Ramos (cell line): Measurements from ENCODE around the gene MT1M.
"Not testable (repeated sequence)": the region's sequence is repeated elsewhere in the genome, so short reads cannot be mapped to it uniquely, and the experiment has no call there.

Experiments
- in situ Hi-C: fragments of 300-500 bp; cut with MboI; formaldehyde crosslinking; loops from one replicate; pipeline ENCODE4 v1.14.3; 2022; ENCODE audit warnings: low sequenced_read_pairs; ENCODE audit not compliant: unreplicated experiment

The MT1M gene

DNA sequence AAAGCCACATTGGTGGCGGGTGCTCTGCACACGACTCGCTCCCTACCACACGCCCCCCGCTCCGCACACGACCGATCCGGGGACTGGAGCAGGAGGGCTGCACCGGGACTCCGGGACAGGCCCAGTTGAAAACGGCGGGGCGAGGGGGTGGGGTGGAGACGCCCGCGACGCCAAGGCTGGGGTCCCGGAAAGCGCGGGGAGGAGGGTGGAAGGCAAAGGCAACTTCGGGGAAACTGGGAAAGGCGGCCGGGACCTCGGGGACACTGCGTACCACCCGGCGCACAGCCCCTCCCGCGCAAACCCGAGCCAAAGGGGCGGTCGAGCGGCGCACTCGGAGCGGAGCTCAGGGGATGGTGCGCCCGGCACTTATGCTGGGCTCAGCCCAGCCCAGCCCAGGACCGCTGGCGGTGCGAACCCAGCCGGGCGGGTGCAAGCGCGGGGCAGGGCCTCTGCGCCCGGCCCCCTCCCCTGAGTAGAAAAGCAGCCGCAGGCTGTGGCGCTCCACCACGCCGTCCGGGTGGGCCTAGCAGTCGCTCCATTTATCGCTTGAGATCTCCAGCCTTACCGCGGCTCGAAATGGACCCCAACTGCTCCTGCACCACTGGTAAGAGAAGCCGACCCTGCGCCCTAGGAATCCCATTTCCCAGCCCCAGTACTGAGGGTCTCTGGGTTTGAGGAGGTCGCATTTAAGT is at the start of gene MT1M:
TSS of gene MT1M (plus strand) at position 504 of the 692 bp plus-strand sequence. CDS start at position 577, 73 bp downstream.
- in situ Hi-C loops = no loop called here

GRCh38 chr16:56582911-56583310 is 49.5 kb upstream of the MT1M start:
- in situ Hi-C loops = not testable (repeated sequence)

DNA sequence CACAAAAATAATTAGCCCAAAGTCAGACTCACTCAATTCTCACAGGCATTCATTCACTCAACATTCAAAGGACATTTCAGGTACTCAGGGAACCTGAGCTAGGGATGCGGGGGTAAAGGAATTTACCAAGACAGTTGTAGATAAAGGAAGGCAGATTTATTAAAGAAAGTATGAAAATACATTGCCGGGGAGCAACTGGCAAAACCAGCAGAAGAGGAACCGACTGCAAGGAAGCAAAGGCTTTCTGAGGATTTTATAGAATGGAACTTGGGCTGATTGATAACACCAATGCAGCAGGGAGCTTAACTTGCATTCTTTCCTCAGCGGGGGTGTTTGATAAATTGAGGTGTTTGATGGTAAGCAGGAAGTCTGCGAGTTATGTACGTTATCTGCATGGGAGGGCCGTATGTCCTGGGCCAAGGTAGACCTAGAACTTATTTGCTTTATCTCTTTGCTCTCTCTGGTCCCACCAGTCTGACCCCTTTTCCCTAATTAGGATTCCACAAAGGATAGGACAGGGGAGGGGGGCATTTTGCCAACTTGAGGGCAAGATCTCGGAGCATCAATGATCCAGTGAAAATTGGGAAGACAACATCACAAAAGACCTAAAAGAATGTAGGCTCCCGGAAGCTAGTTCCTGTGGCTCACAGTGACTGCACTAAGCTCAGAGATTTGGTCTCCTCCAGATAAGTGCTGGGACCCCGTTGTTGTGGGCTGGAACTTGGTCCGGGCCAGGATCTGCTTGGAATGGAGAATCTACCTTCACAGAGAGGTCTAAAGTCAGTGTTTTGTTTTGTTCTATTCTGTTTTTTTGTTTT is 48.9 kb upstream of the MT1M start:
- in situ Hi-C loops = no loop called here

- in situ Hi-C loops = no loop called here
Observed at GRCh38 chr16:56584276-56584675, 48.2 kb upstream of the MT1M start.

DNA sequence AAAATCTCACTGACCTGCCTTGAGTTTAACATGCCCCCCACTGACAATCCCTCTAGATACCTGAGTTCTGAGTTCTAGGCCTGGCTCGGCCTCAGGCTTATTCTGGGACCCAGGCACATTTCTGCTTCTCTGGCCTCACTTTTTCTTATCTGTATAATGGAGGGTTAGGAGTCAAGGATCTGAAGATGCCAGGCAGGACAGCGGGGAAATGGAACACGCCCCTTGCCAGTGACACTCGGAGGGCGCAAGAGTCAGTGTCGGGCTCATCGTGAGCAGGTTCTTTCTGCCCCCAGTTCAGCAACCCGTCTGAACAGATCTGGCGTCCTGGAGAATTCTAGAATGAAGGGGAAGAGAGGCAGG is 43.7 kb upstream of the MT1M start:
- in situ Hi-C loops = no loop called here

DNA sequence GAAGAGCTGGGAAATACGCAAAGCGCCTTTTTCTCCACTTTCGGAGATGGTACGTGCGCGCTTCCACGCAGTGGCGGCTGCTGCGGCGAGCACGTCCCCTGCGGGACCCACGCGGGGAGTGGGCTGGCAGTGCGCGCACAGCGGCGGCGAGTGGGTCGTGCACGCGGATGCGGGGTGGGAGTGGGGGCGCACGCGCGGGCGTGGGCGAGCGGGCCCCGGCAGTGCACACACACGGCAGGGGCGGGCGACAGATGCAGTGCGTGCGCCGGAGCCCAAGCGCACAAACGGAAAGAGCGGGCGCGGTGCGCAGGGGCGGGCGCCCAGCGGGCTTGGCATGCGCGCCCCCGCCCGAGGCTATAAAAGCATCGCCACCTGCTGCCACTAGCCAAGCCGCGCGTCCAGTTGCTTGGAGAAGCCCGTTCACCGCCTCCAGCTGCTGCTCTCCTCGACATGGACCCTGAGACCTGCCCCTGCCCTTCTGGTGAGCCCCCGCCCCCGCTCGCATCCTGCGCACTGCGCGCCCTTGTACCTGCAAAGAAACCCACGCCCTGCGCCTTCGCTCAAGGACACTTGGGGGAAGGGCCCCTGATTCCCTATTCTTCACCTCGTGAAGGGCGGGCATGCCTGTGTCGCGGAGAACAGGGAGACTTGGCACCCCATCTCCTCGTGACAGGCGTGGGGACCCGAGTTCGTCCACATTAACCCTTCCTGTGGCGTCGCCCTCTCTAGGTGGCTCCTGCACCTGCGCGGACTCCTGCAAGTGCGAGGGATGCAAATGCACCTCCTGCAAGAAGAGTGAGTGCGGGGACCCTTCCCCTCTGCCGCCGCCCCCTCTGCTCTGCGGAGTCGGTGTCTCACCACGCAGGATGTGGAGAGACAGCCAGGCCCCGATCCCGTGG is 43.1 kb upstream of the MT1M start, which contains the start of gene MT3:
TSS of gene MT3 (plus strand) at position 388 of the 899 bp plus-strand sequence. CDS start at position 451, 63 bp downstream.
- in situ Hi-C loops = no loop called here

- in situ Hi-C loops = no loop called here
Observed at GRCh38 chr16:56591377-56592060, 40.9 kb upstream of the MT1M start.

- in situ Hi-C loops = no loop called here
Observed at GRCh38 chr16:56593573-56594291, 38.7 kb upstream of the MT1M start.

- in situ Hi-C loops = no loop called here
Observed at GRCh38 chr16:56594292-56594619, 38.2 kb upstream of the MT1M start.

GRCh38 chr16:56600398-56600999 is 32.0 kb upstream of the MT1M start:
- in situ Hi-C loops = no loop called here

GRCh38 chr16:56601325-56601724 is 31.1 kb upstream of the MT1M start:
- in situ Hi-C loops = no loop called here

DNA sequence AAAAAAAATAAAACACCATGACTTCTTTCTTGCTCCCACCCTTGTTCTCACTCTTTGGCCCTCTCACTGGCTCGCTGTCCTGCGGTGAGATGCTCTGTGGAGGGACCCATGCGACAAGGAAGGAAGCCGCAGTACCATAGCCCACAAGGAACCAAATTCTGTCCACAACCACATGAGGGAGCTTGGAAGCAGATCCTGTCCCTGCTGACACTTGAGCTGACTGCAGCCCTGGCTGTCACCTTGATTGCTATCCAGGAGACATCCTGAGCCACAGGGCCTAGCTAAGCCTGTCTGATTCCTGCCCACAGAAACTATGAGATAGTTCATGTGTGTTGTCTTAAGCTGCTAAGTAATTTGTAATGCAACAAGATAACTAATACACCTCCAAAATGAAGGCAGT is 28.9 kb upstream of the MT1M start:
- in situ Hi-C loops = no loop called here

DNA sequence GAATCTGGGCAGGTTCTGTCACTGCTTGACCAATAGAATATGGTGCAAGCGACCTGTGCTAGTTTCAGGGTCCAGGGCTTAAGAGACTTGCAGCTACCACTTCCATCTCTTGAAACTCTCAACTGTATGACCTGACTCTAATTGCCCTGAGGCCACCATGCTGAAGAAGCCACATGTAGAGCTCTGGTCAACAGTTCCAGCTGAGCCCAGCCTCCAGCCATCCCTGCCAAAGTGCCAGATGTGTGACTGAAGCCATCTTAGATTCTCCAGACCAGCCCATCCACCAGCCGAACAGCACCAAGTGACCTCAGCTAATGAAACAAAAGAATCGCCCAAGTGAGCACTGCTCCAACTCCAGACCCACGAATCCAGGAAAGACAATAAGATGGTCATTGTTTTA is 27.5 kb upstream of the MT1M start:
- in situ Hi-C loops = no loop called here

DNA sequence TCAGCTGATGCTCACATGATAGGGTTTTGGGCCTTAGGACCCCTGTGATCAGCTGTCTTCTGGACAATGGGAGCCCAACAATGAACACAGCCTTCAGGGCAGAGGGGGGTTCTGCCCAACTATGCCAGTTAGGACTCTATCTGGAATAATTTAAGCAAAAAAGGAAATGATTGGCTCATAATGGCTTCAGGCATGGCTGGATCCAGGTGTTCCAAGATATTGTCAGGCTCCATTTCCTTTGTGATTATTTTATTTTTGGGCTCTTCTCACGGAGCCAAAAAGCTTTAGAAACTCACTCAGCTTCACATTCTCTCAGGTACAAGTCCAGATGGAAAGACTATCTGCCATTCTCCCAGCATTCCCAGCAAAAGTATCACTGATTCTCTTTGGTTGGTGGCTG is 27.0 kb upstream of the MT1M start:
- in situ Hi-C loops = no loop called here

DNA sequence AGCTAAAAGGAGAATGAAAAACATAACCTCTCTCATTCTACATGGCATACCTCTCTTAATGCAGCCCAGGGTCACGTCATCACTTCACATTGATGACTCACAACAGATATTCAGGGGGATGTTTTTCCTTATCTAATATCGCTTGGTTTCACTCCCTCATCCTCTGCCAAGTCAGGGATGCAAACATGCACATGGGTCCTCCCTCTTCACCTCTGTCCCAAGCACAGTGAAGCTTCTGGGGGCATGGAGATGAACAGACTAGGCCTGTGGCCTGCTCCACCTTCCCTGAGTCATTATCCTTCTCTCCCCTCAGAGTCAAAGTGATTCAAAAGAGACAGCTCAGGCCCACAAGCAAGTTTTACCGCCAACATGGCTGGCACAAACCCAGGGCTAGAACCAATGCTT is 26.4 kb upstream of the MT1M start:
- in situ Hi-C loops = no loop called here

GRCh38 chr16:56606476-56607108 is 25.9 kb upstream of the MT1M start:
- in situ Hi-C loops = no loop called here

- in situ Hi-C loops = no loop called here
Observed at GRCh38 chr16:56607109-56607618, 25.3 kb upstream of the MT1M start.

- in situ Hi-C loops = no loop called here
Observed at GRCh38 chr16:56607675-56608042, 24.8 kb upstream of the MT1M start.
